K562 (cell line): Measurements from ENCODE around the gene SMG7. TPM values are rescaled to one million over a fixed set of nuclear protein-coding genes. Genes with fewer than 3 reads are reported as not detected.
A peak's percentile ranks its signal among the peaks of the same experiment; 100 is the strongest.

ENCODE experiments used
- BHLHE40 ChIP-seq: IDR thresholded peaks from 2 replicates; pipeline ENCODE4 v1.6.1; 2011; ENCODE audit warnings: low read length, improper control_type of control experiment
- E2F6 ChIP-seq, 2 experiments: IDR thresholded peaks; 2 replicates each; pipeline ENCODE4 v1.6.1; 2011; ENCODE audit warnings: borderline replicate concordance in 1 of 2, control low read depth in 1 of 2, low read depth in 1 of 2, low read length in 1 of 2, mild to moderate bottlenecking in 1 of 2, mixed read lengths in 1 of 2, moderate library complexity in 1 of 2; ENCODE audit not compliant: insufficient read depth in 1 of 2, insufficient read length in 1 of 2, poor library complexity in 1 of 2, severe bottlenecking in 1 of 2; ENCODE audit errors: extremely low read depth in 1 of 2
- FOXK2 ChIP-seq, 2 experiments: fragments of 450-650 bp; IDR thresholded peaks in 1 of 2; conservative IDR thresholded peaks in 1 of 2; 2 replicates each; pipeline ENCODE4 v1.6.1; 2016; ENCODE audit warnings: low read depth in 2 of 2, mild to moderate bottlenecking in 1 of 2
- NBN ChIP-seq: fragments of 450-650 bp; IDR thresholded peaks from 2 replicates; pipeline ENCODE4 v1.6.1; 2016; ENCODE audit warnings: low read depth, mild to moderate bottlenecking
- POLR3G ChIP-seq: IDR thresholded peaks from 2 replicates; pipeline ENCODE4 v1.6.1; 2011; ENCODE audit not compliant: insufficient read length, insufficient replicate concordance; ENCODE audit errors: extremely low read depth
- RAD21 ChIP-seq, 2 experiments: fragments of 250-450 bp in 1 of 2; fragments of 450-650 bp in 1 of 2; sonication (Bioruptor Pico) in 1 of 2; formaldehyde crosslinking in 1 of 2; IDR thresholded peaks in 1 of 2; conservative IDR thresholded peaks in 1 of 2; 2 replicates each; pipeline versions ENCODE4 v1.4.0 to v1.8.0; 2020 to 2022; ENCODE audit warnings: mild to moderate bottlenecking in 2 of 2, moderate library complexity in 1 of 2
- RAD51 ChIP-seq: fragments of 450-650 bp; IDR thresholded peaks from 2 replicates; pipeline ENCODE4 v1.7.1; 2016; ENCODE audit warnings: low read depth, mild to moderate bottlenecking, borderline replicate concordance
- RNF2 ChIP-seq: sonication (generic); IDR thresholded peaks from 2 replicates; pipeline ENCODE4 v1.6.1; 2016
- RUNX1 ChIP-seq: sonication (generic); IDR thresholded peaks from 2 replicates; pipeline ENCODE4 v1.6.1; 2016; ENCODE audit warnings: antibody characterized with exemption, low read depth
- SAP30 ChIP-seq: fragments of 200-600 bp; sonication (generic); IDR thresholded peaks from 2 replicates; pipeline ENCODE4 v1.6.1; 2012; ENCODE audit warnings: borderline replicate concordance, low read depth, mild to moderate bottlenecking, moderate library complexity, low read length, control low read depth, inconsistent platforms; ENCODE audit not compliant: insufficient read depth, poor library complexity, severe bottlenecking
- SIN3A ChIP-seq, 2 experiments: fragments of 150-350 bp in 1 of 2; IDR thresholded peaks; 2 replicates each; pipeline ENCODE4 v1.6.1; 2011 to 2016; ENCODE audit warnings: borderline replicate concordance in 2 of 2, low read depth in 2 of 2, low read length in 2 of 2, mild to moderate bottlenecking in 2 of 2, moderate library complexity in 2 of 2; ENCODE audit not compliant: control insufficient read depth in 1 of 2
- TAF9B ChIP-seq: fragments of 450-650 bp; IDR thresholded peaks from 2 replicates; pipeline ENCODE4 v1.6.1; 2018; ENCODE audit warnings: mild to moderate bottlenecking; ENCODE audit not compliant: partially characterized antibody
- TBP ChIP-seq: optimal IDR thresholded peaks from 2 replicates; pipeline ENCODE3; 2011; ENCODE audit warnings: low read depth, low read length, improper control_type of control experiment
- UBTF ChIP-seq, 2 experiments: IDR thresholded peaks; 2 replicates each; pipeline ENCODE4 v1.6.1; 2012; ENCODE audit warnings: improper control_type of control experiment in 2 of 2, low read depth in 2 of 2, low read length in 2 of 2, borderline replicate concordance in 1 of 2
- YY1 ChIP-seq, 3 experiments: IDR thresholded peaks; 2 replicates each; pipeline ENCODE4 v1.6.1; 2011; ENCODE audit warnings: low read length in 2 of 3, mild to moderate bottlenecking in 2 of 3, moderate library complexity in 2 of 3, borderline replicate concordance in 1 of 3, control low read depth in 1 of 3, low read depth in 1 of 3; ENCODE audit not compliant: insufficient read depth in 3 of 3, insufficient replicate concordance in 2 of 3, control insufficient read depth in 1 of 3, insufficient read length in 1 of 3; ENCODE audit errors: extremely low read depth in 1 of 3
- ZBTB7A ChIP-seq: IDR thresholded peaks from 2 replicates; pipeline ENCODE4 v1.6.1; 2011; ENCODE audit warnings: low read depth, mild to moderate bottlenecking, low read length, moderate library complexity, borderline replicate concordance; ENCODE audit not compliant: control insufficient read depth
- ZNF785 ChIP-seq: fragments of 250-450 bp; sonication (Bioruptor Pico); IDR thresholded peaks from 2 replicates; pipeline ENCODE4 v1.4.0; 2020; ENCODE audit warnings: mild to moderate bottlenecking
- ZSCAN29 ChIP-seq: fragments of 450-650 bp; IDR thresholded peaks from 2 replicates; pipeline ENCODE4 v1.6.1; 2017
- polyA plus RNA-seq, 8 experiments: library from polyadenylated mRNA; depleted of rRNA in 4 of 8; stranded (reverse) in 5 of 8; unstranded in 3 of 8; fragments of >200 nt; fragmentation: Nextera tagmentation in 2 of 8; fragmentation: Illumina TruSeq in 1 of 8; extraction: Ambion mirVana in 2 of 8; extraction: Trizol in 1 of 8; gene quantifications; 2 replicates each; pipeline versions ENCODE4 v1.2.1 to v1.2.3, GENCODE V29; 2011 to 2014; ENCODE audit warnings: inconsistent platforms in 1 of 8, missing spikeins in 1 of 8
- total RNA-seq, 7 experiments: library from RNA; depleted of rRNA in 6 of 7; stranded (reverse); fragments of >200 nt in 6 of 7; fragmentation: Illumina TruSeq in 2 of 7; extraction: Trizol in 2 of 7; gene quantifications; 2 replicates each; pipeline versions ENCODE4 v1.2.1 to v1.2.3, GENCODE V29; 2011 to 2021; ENCODE audit warnings: low replicate concordance in 1 of 7
- TF ChIP-seq, protein P1 (sequence below), 3 experiments: IDR thresholded peaks in 2 of 3; conservative IDR thresholded peaks in 1 of 3; 2 replicates each; pipeline ENCODE4 v1.5.1; 2011 to 2012; ENCODE audit warnings: low read length in 3 of 3, mild to moderate bottlenecking in 3 of 3, control low read depth in 2 of 3, improper control_type of control experiment in 1 of 3, inconsistent platforms in 1 of 3, low read depth in 1 of 3, mixed read lengths in 1 of 3, moderate library complexity in 1 of 3; ENCODE audit not compliant: insufficient read depth in 2 of 3

The SMG7 gene
- total and polyA plus RNA-seq, 9 of the 15 experiments (the other 6 are each of a cell fraction or from before 2014, with no cell fraction given), result 12.4 to 74.6 (median 29.0) TPM

- TF ChIP-seq FOXK2 (conservative IDR thresholded peaks at IDR 0.05 in 1 of 2, IDR thresholded peaks at IDR 0.05 in 1 of 2; ENCODE audit: low read depth in 2 of 2), result 0 out of 4 replicates have a peak, but pooled peaks of 1 of the 2 experiments have one; percentile 11
- peak in 1 of 2 experiments; percentile 1; a peak in 1 of 4 replicates for TF ChIP-seq RAD21 (CRISPR knock-in tag; conservative IDR thresholded peaks at IDR 0.05 in 1 of 2, IDR thresholded peaks at IDR 0.05 in 1 of 2)
- TF ChIP-seq NBN, result no peak
- peak in 2 of 3 experiments; percentile 36 to 65 for TF ChIP-seq YY1 (IDR thresholded peaks at IDR 0.05; ENCODE audit: borderline replicate concordance in 1 of 3, control insufficient read depth in 1 of 3, extremely low read depth in 1 of 3, insufficient read depth in 3 of 3, insufficient read length in 1 of 3, insufficient replicate concordance in 2 of 3, low read depth in 1 of 3, low read length in 2 of 3)
- TF ChIP-seq RNF2, result peak; percentile 49
- peak; percentile 27; the same call in 1 of the 2 replicates for TF ChIP-seq RAD51
- 0 out of 2 replicates have a peak, but pooled peaks have one; percentile 27 for TF ChIP-seq BHLHE40
- TF ChIP-seq POLR3G, result no peak
- peak; percentile 62; the same call in 1 of the 2 replicates for TF ChIP-seq ZBTB7A
- TF ChIP-seq E2F6 (IDR thresholded peaks at IDR 0.05; ENCODE audit: borderline replicate concordance in 1 of 2, extremely low read depth in 1 of 2, insufficient read depth in 1 of 2, insufficient read length in 1 of 2, low read depth in 1 of 2, low read length in 1 of 2, poor library complexity in 1 of 2, severe bottlenecking in 1 of 2), result peak; percentile 90 to 95
- no peak for TF ChIP-seq ZSCAN29
- TF ChIP-seq, protein P1, sequence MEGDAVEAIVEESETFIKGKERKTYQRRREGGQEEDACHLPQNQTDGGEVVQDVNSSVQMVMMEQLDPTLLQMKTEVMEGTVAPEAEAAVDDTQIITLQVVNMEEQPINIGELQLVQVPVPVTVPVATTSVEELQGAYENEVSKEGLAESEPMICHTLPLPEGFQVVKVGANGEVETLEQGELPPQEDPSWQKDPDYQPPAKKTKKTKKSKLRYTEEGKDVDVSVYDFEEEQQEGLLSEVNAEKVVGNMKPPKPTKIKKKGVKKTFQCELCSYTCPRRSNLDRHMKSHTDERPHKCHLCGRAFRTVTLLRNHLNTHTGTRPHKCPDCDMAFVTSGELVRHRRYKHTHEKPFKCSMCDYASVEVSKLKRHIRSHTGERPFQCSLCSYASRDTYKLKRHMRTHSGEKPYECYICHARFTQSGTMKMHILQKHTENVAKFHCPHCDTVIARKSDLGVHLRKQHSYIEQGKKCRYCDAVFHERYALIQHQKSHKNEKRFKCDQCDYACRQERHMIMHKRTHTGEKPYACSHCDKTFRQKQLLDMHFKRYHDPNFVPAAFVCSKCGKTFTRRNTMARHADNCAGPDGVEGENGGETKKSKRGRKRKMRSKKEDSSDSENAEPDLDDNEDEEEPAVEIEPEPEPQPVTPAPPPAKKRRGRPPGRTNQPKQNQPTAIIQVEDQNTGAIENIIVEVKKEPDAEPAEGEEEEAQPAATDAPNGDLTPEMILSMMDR (IDR thresholded peaks at IDR 0.05 in 2 of 3, conservative IDR thresholded peaks at IDR 0.05 in 1 of 3; ENCODE audit: insufficient read depth in 2 of 3, low read depth in 1 of 3, low read length in 3 of 3), result peak in 2 of 3 experiments; percentile 4 to 25; a peak in 1 of 6 replicates
- peak; percentile 3 for TF ChIP-seq TAF9B
- no peak for TF ChIP-seq TBP
- TF ChIP-seq SIN3A (IDR thresholded peaks at IDR 0.05; ENCODE audit: borderline replicate concordance in 2 of 2, control insufficient read depth in 1 of 2, low read depth in 2 of 2, low read length in 2 of 2), result peak in 1 of 2 experiments; percentile 28; a peak in 1 of 4 replicates
- TF ChIP-seq UBTF (IDR thresholded peaks at IDR 0.05; ENCODE audit: borderline replicate concordance in 1 of 2, low read depth in 2 of 2, low read length in 2 of 2), result peak; percentile 18 to 19; a peak in 1 of 4 replicates
- no peak for TF ChIP-seq RUNX1
- peak; percentile 66 for TF ChIP-seq SAP30
- no peak for TF ChIP-seq ZNF785
Measured at GRCh38 chr1:183470961-183471742, 1.1 kb upstream of the SMG7 start (continued).
